A673 (cell line): ENCODE data around the gene XDH. TPM values are rescaled to one million over a fixed set of nuclear protein-coding genes. Genes with fewer than 3 reads are reported as not detected.

Source experiments
- BruUV-seq: library from RNA; stranded (reverse); fragments of 400-500 nt; replicated peaks from 2 replicates; lab custom pipeline; 2021; lab: Mats Ljungman, UMichigan
- CTCF ChIA-PET: fragments of 300-600 bp; sonication (Branson Sonifier 250); formaldehyde crosslinking; loops from one replicate; lab custom pipeline; 2022; ENCODE audit warnings: antibody characterized with exemption; lab: Charles Lee
- POLR2A ChIA-PET: fragments of 300-600 bp; sonication (Branson Sonifier 250); formaldehyde crosslinking; loops from one replicate; lab custom pipeline; 2022; ENCODE audit warnings: antibody characterized with exemption; ENCODE audit not compliant: low non-redundant PET; lab: Charles Lee
- DNase-seq: peaks from one replicate; pipeline ENCODE4 v3.0.0-alpha.2; 2015; ENCODE audit warnings: low spot score
- H3K27ac ChIP-seq: fragments of 200-600 bp; sonication (generic); 2 replicates; pipeline ENCODE4 v1.5.1; 2016; ENCODE audit warnings: mixed run types, low read depth, mild to moderate bottlenecking, mixed read lengths, antibody characterized with exemption, low read length; ENCODE audit not compliant: poor library complexity, severe bottlenecking
- H3K27me3 ChIP-seq: fragments of 200-600 bp; sonication (generic); replicated peaks from 2 replicates; pipeline ENCODE4 v1.6.1; 2017; ENCODE audit warnings: mixed run types, low read depth, mild to moderate bottlenecking, mixed read lengths, antibody characterized with exemption, low read length; ENCODE audit not compliant: insufficient read depth, poor library complexity
- H3K36me3 ChIP-seq: fragments of 200-600 bp; sonication (generic); 2 replicates; pipeline ENCODE4 v1.6.1; 2016; ENCODE audit warnings: mixed run types, mild to moderate bottlenecking, mixed read lengths, antibody characterized with exemption, low read length; ENCODE audit not compliant: insufficient read depth, poor library complexity, severe bottlenecking
- H3K4me1 ChIP-seq: fragments of 200-600 bp; sonication (generic); 2 replicates; pipeline ENCODE4 v1.6.1; 2017; ENCODE audit warnings: mixed run types, mild to moderate bottlenecking, mixed read lengths, antibody characterized with exemption, low read length; ENCODE audit not compliant: insufficient read depth, poor library complexity, severe bottlenecking
- H3K4me3 ChIP-seq: fragments of 200-600 bp; sonication (generic); 2 replicates; pipeline ENCODE4 v1.5.1; 2016; ENCODE audit warnings: low read depth, mixed run types, mild to moderate bottlenecking, mixed read lengths, low read length; ENCODE audit not compliant: poor library complexity, severe bottlenecking
- H3K9me3 ChIP-seq: fragments of 200-600 bp; sonication (generic); 2 replicates; pipeline ENCODE4 v1.6.1; 2016; ENCODE audit warnings: mixed run types, low read depth, mild to moderate bottlenecking, mixed read lengths, antibody characterized with exemption, low read length; ENCODE audit not compliant: poor library complexity, severe bottlenecking
- EZH2 ChIP-seq: fragments of 200-600 bp; sonication (generic); IDR thresholded peaks from 2 replicates; pipeline ENCODE4 v1.6.1; 2017; ENCODE audit warnings: borderline replicate concordance, low read depth, mild to moderate bottlenecking, mixed read lengths, antibody characterized with exemption, low read length; ENCODE audit not compliant: poor library complexity, severe bottlenecking
- intact Hi-C: fragments of 100-400 bp; cut with micrococcal nuclease; formaldehyde crosslinking; loops from one replicate; pipeline ENCODE4 v1.10.0; 2022; ENCODE audit not compliant: unreplicated experiment
- total RNA-seq: library from RNA; stranded (reverse); gene quantifications from 2 replicates; pipeline ENCODE4 v1.2.3, GENCODE V29; 2021
- TF ChIP-seq, protein P1 (sequence below): fragments of 300-800, 200-600 bp; sonication (generic); conservative IDR thresholded peaks from 2 replicates; pipeline ENCODE4 v1.5.1; 2017; ENCODE audit warnings: low read depth, mild to moderate bottlenecking, antibody characterized with exemption, low read length, moderate library complexity, mixed read lengths

Gene XDH
- total RNA-seq, 1 experiment from 2014 or later, result 0.19 TPM

DNA sequence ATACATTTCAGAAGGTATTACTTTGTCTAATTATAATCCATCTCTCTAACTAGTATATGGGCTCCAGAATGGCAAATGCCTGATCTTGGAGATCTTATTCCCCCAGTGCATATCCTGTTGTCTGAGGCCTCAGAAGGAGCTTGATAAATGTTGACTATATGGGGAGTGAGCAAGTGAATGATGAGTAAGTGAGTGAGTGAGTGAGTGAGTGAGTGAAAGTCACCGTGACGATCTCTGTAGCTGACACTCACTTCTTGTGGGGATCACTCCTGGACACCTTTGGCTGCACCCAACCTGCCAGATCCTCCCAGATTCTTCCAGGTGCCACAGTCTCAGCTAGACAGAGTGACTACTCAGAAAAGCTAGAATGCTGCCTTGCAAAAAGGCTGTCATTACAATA is 2.8 kb downstream of the XDH start:
- CTCF ChIA-PET, result no interaction called here
- no peaks in the 10 kb centered on the region for H3K9me3 ChIP-seq
- H3K4me3 ChIP-seq, result no peak overlapping the region
- DNase-seq, result no peak
- peaks cover 4% of the 10 kb centered on the region for H3K27me3 ChIP-seq
- POLR2A ChIA-PET, result no interaction called here
- TF ChIP-seq, protein P1, sequence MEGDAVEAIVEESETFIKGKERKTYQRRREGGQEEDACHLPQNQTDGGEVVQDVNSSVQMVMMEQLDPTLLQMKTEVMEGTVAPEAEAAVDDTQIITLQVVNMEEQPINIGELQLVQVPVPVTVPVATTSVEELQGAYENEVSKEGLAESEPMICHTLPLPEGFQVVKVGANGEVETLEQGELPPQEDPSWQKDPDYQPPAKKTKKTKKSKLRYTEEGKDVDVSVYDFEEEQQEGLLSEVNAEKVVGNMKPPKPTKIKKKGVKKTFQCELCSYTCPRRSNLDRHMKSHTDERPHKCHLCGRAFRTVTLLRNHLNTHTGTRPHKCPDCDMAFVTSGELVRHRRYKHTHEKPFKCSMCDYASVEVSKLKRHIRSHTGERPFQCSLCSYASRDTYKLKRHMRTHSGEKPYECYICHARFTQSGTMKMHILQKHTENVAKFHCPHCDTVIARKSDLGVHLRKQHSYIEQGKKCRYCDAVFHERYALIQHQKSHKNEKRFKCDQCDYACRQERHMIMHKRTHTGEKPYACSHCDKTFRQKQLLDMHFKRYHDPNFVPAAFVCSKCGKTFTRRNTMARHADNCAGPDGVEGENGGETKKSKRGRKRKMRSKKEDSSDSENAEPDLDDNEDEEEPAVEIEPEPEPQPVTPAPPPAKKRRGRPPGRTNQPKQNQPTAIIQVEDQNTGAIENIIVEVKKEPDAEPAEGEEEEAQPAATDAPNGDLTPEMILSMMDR, result no peak
- no peak for TF ChIP-seq EZH2
- BruUV-seq, result no TSS peak
- no peaks in the 10 kb centered on the region for H3K36me3 ChIP-seq
- no peak overlapping the region for H3K27ac ChIP-seq
- intact Hi-C loops, result loop anchor here (2.0 to 10.0 kb wide), 2 partner anchors 317 to 423 kb away; no protein-coding TSS in a partner anchor
- no peaks in the 10 kb centered on the region for H3K4me1 ChIP-seq

DNA sequence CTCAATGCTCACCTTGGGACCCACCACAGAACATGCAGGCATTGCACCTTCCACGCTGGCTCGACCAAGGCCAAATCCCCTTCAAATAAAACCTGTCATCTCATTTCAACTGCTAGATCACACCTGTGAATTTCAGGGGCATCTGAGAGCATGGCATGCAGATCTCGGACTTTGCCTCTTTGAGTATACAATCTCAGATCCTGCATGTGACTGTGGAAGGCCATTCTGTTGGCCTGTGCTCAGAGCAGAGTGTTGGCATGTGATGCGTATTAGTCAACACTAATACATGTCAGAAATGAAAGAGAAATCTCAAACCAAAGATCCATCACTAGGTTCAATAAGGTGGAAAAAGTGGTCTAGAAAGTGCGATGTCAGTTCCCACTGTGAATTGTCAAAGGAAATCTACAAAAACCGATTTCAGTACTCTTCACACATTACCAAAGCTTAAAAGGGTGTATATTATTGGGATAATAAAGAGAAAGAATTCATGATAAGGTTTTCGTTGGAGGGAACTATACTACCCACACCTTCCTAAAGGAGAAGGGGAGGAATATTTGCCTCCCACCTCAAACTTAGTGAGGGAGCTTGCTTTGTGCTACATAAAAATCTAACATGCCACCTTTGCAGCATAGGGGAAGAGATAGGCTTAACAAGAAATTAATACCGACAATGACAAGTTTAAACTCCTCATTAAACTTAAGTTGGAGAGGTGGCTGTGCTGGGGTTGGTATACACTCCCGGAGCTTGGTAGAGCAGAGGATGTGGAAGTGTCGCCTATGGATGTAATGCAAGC is 7.8 kb downstream of the XDH start:
- intact Hi-C loops, result no loop called here

DNA sequence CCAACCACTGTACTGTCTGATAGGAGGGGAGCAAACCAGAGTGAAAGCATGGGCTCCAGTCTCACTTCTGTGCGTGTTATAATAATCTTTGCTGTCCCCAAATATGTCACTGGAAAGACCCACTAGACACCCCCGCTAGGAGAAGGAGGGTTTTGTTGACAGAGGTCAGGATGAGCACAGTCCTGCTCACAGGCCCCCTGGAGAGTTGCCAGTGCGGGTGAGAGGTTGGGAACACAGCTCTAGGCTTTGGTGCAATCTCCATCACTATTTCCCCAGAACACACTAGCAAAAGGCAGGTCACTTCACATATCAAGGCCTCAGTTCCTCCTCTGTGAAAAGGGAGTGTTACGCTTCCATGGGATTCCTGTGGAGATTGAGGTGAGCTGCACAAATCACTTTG is 9.7 kb downstream of the XDH start:
- BruUV-seq, result no TSS peak
- Histone ChIP-seq H3K27me3 (peaks cover 4% of the 10 kb centered on the region), H3K36me3 (no peaks in the 10 kb centered on the region), H3K27ac (no peak overlapping the region), H3K4me1 (no peaks in the 10 kb centered on the region), H3K4me3 (no peak overlapping the region), H3K9me3 (no peaks in the 10 kb centered on the region)
- POLR2A ChIA-PET, result no interaction called here
- no peak for DNase-seq
- intact Hi-C loops, result no loop called here
- CTCF ChIA-PET, result no interaction called here
- TF ChIP-seq, protein P1, result no peak
- TF ChIP-seq EZH2, result no peak

More for the DNA sequence above, 7.8 kb downstream of the XDH start:
- H3K27ac ChIP-seq, result no peak overlapping the region
- CTCF ChIA-PET, result no interaction called here
- no TSS peak for BruUV-seq
- DNase-seq, result no peak
- POLR2A ChIA-PET, result no interaction called here
- H3K27me3 ChIP-seq, result peaks cover 4% of the 10 kb centered on the region
- H3K4me1 ChIP-seq, result no peaks in the 10 kb centered on the region
- no peaks in the 10 kb centered on the region for H3K36me3 ChIP-seq
- H3K4me3 ChIP-seq, result no peak overlapping the region
- TF ChIP-seq EZH2, result no peak
- TF ChIP-seq, protein P1, result no peak
- H3K9me3 ChIP-seq, result no peaks in the 10 kb centered on the region
